Measurements from ENCODE around the gene THADA.

Gene THADA

GRCh38 chr2:43329637-43330036, 266.2 kb downstream of the THADA start:
- no peaks in the 10 kb centered on the region for H3K27me3 Mint-ChIP-seq
- H3K36me3 Mint-ChIP-seq (ENCODE audit: insufficient read depth) = no peaks in the 10 kb centered on the region
- no peak for DNase-seq
- ATAC-seq (replicated peaks) = no peak
- no peak overlapping the region for H3K27ac Mint-ChIP-seq
- H3K4me1 Mint-ChIP-seq (ENCODE audit: low read depth in 2 of 2) = no peaks in the 10 kb centered on the region
- H3K9me3 Mint-ChIP-seq = no peaks in the 10 kb centered on the region
- H3K4me3 Mint-ChIP-seq = no peak overlapping the region

DNA sequence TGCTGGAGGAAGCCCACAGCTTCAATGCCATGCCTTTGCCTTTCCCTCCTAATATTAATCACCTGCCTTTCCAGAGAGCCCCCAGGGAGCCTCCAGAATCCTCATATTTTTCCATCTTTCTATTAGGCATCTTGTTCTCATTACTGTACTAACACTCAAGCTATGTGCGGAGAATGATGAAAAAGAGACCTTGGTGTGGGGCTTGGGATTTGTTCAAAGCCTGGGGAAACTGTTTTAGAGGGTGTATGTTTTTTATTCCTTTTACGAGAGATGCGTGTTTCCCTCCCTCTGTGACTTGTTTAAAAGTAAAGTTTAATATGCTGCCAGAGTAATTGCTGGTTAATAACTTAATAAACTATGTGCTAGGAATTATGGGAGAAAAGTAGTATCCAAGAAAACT, 267.0 kb downstream of the THADA start:
- Mint-ChIP-seq H3K4me3 (no peak overlapping the region), H3K4me1 (ENCODE audit: low read depth in 2 of 2) (no peaks in the 10 kb centered on the region), H3K27ac (no peak overlapping the region), H3K27me3 (no peaks in the 10 kb centered on the region), H3K36me3 (ENCODE audit: insufficient read depth) (no peaks in the 10 kb centered on the region), H3K9me3 (no peaks in the 10 kb centered on the region)
- DNase-seq = no peak
- no peak for ATAC-seq (replicated peaks)

DNA sequence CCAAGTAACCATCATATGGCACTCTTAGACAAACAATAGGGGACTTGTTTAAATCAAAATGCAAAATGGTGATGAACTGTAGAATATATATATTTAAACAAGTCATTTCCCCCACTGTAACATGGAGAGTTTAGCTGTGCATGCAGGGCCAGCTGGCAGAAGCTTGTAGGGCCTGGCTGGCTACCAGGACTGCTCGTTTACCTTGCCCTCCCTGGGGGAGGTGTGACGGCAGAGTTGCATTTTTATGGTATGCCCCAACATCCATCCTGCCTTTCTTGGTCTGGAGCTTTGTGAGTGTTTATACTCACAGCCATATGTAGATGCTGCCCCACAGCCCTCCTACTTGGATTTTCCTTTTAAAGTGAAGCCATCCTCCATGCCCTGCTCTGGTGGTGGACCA, 267.7 kb downstream of the THADA start:
- Mint-ChIP-seq H3K27ac (no peak overlapping the region), H3K4me1 (ENCODE audit: low read depth in 2 of 2) (no peaks in the 10 kb centered on the region), H3K36me3 (ENCODE audit: insufficient read depth) (peaks cover under 1% of the 10 kb centered on the region)

GRCh38 chr2:43327119-43327518, 268.7 kb downstream of the THADA start:
- no peak overlapping the region for H3K27ac Mint-ChIP-seq
- H3K27me3 Mint-ChIP-seq = no peaks in the 10 kb centered on the region
- DNase-seq (no peak), ATAC-seq (replicated peaks) (no peak)
- no peak overlapping the region for H3K4me3 Mint-ChIP-seq
- no peaks in the 10 kb centered on the region for H3K9me3 Mint-ChIP-seq
- H3K36me3 Mint-ChIP-seq (ENCODE audit: insufficient read depth) = peaks cover 4% of the 10 kb centered on the region
- no peaks in the 10 kb centered on the region for H3K4me1 Mint-ChIP-seq (ENCODE audit: low read depth in 2 of 2)

More for the DNA sequence above, 267.7 kb downstream of the THADA start:
- no peak for DNase-seq
- no peak for ATAC-seq (replicated peaks)
- Mint-ChIP-seq H3K4me3 (no peak overlapping the region), H3K27me3 (no peaks in the 10 kb centered on the region), H3K9me3 (no peaks in the 10 kb centered on the region)

- Mint-ChIP-seq H3K27me3 (no peaks in the 10 kb centered on the region), H3K4me3 (no peak overlapping the region), H3K27ac (no peak overlapping the region), H3K9me3 (no peaks in the 10 kb centered on the region), H3K4me1 (ENCODE audit: low read depth in 2 of 2) (peaks cover 0 to 2% of the 10 kb centered on the region in 2 donors), H3K36me3 (ENCODE audit: insufficient read depth) (peaks cover 4% of the 10 kb centered on the region)
- DNase-seq (no peak), ATAC-seq (replicated peaks) (no peak)
These were observed 269.6 kb downstream of the THADA start for GRCh38 chr2:43326101-43326825.

DNA sequence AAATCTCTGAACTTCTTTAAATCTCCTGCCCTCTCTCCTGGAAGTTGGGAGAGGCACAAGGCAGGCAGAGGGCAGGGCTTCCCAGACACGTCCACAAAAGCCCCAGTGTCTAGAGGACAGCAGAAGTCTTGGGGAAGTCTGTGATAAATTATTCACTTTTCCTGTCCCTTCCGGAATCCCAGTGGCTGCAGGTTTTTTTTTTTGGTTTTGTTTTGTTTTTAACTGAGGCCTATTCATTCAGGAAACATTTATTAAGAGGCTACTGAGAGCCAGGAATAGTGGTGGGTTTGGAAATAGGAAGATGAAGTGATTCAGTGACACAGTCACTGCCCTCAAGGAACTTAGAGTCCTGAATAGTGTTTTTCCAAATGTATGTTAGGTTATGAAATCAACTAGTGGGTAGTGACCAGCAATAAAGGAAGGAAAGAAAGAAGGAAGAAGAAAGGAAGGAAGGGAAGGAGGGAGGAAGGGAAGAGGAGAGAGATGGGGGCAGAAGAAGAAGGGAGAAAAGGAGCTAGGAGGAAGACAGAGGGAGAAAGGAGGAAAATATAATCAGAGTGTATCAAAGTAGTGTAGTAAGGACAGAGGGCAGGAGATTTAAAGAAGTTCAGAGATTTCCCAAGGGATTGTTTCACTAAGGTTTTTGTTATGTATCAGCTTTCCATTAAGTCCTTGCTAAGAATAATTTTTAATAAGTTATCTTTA, 270.6 kb downstream of the THADA start:
- no peak for DNase-seq
- ATAC-seq (replicated peaks) = no peak
- peaks cover 0 to 2% of the 10 kb centered on the region in 2 donors for H3K4me1 Mint-ChIP-seq (ENCODE audit: low read depth in 2 of 2)
- no peak overlapping the region for H3K27ac Mint-ChIP-seq
- H3K9me3 Mint-ChIP-seq = no peaks in the 10 kb centered on the region
- H3K36me3 Mint-ChIP-seq (ENCODE audit: insufficient read depth) = peaks cover 6% of the 10 kb centered on the region
- no peak overlapping the region for H3K4me3 Mint-ChIP-seq
- H3K27me3 Mint-ChIP-seq = no peaks in the 10 kb centered on the region

- no peak for DNase-seq
- Mint-ChIP-seq H3K27me3 (no peaks in the 10 kb centered on the region), H3K4me3 (no peak overlapping the region), H3K27ac (no peak overlapping the region), H3K9me3 (no peaks in the 10 kb centered on the region), H3K36me3 (ENCODE audit: insufficient read depth) (peaks cover 12% of the 10 kb centered on the region), H3K4me1 (ENCODE audit: low read depth in 2 of 2) (peaks cover 0 to 2% of the 10 kb centered on the region in 2 donors)
- no peak for ATAC-seq (replicated peaks)
These were observed 271.4 kb downstream of the THADA start for GRCh38 chr2:43324259-43325106.

DNA sequence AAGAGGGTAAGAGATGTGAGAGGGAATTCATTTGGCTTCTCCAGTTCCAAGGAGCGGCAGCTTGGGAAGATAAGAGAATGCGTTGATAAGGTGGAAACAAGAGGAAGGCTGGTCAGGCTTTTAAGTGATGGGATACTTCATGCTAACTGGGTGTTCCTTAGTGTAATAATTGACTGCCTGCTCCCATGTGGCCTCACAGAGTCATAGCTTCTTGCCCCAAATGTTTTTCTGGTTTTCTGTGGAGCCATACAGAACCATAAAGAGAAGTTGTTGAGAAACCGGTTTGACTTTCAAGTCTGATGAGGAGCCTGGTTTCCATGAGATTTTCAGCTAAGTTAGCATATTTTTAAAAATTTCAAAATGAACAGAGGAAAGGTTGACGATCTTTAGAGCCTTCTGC, 272.0 kb downstream of the THADA start:
- H3K9me3 Mint-ChIP-seq = no peaks in the 10 kb centered on the region
- H3K4me3 Mint-ChIP-seq = no peak overlapping the region
- no peak overlapping the region for H3K27ac Mint-ChIP-seq
- peaks cover 0 to 2% of the 10 kb centered on the region in 2 donors for H3K4me1 Mint-ChIP-seq (ENCODE audit: low read depth in 2 of 2)
- DNase-seq (no peak), ATAC-seq (replicated peaks) (no peak)
- peaks cover 12% of the 10 kb centered on the region for H3K36me3 Mint-ChIP-seq (ENCODE audit: insufficient read depth)
- no peaks in the 10 kb centered on the region for H3K27me3 Mint-ChIP-seq

- H3K36me3 Mint-ChIP-seq (ENCODE audit: insufficient read depth) = peaks cover 12% of the 10 kb centered on the region
These were observed 274.4 kb downstream of the THADA start for GRCh38 chr2:43321446-43321845.

DNA sequence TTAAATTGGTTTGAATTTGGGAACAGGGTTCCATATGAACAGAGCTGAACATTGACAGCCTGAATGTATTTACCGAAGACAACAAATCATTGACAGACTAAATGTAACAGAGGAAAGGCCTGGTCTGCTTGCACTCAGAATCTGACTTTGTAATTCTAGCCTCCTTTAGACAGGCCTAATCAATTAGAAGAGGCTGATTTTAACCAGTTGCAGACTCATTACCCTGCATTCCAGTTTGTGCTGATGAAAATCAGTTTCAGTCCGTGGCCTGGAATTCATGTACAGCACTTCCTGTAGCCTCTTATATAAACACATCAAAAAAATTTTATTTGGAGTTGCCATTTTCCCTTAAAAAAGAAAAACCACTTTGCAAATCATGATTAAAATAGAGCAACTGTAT, 276.3 kb downstream of the THADA start:
- ATAC-seq (replicated peaks) (no peak), DNase-seq (no peak)
- Mint-ChIP-seq H3K36me3 (ENCODE audit: insufficient read depth) (peaks cover 12% of the 10 kb centered on the region), H3K4me1 (ENCODE audit: low read depth in 2 of 2) (peaks cover 2 to 9% of the 10 kb centered on the region in 2 donors), H3K4me3 (no peak overlapping the region), H3K9me3 (no peaks in the 10 kb centered on the region), H3K27me3 (no peaks in the 10 kb centered on the region), H3K27ac (no peak overlapping the region)

More at GRCh38 chr2:43321446-43321845, 274.4 kb downstream of the THADA start:
- Mint-ChIP-seq H3K27me3 (no peaks in the 10 kb centered on the region), H3K4me3 (no peak overlapping the region), H3K27ac (no peak overlapping the region), H3K4me1 (ENCODE audit: low read depth in 2 of 2) (peaks cover 2% of the 10 kb centered on the region in 2 donors), H3K9me3 (no peaks in the 10 kb centered on the region)
- DNase-seq (no peak), ATAC-seq (replicated peaks) (no peak)

DNA sequence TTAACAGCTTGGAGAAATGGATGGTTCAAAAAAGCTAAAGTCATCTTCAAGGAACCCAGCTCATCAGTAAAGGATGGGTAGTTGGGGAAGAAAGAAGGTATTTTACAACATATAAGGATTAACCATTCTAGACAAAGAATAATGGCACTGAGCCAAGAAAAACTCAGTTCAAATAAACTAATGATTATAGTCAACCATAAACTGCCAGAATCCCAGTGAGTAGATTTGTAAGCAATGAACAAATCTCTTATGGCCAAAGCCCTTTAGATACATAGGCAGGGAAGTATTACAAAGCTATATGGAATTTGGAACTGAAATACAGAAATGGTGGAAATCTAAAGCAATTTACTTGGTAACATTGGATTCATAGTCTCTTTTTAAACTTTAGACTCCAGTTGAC, 277.0 kb downstream of the THADA start:
- DNase-seq = no peak
- no peak for ATAC-seq (replicated peaks)
- Mint-ChIP-seq H3K4me3 (no peak overlapping the region), H3K36me3 (ENCODE audit: insufficient read depth) (peaks cover 14% of the 10 kb centered on the region), H3K9me3 (no peaks in the 10 kb centered on the region), H3K27me3 (no peaks in the 10 kb centered on the region), H3K27ac (no peak overlapping the region), H3K4me1 (ENCODE audit: low read depth in 2 of 2) (peaks cover 2 to 9% of the 10 kb centered on the region in 2 donors)

GRCh38 chr2:43317680-43318079, 278.2 kb downstream of the THADA start:
- Mint-ChIP-seq H3K27me3 (no peaks in the 10 kb centered on the region), H3K9me3 (no peaks in the 10 kb centered on the region), H3K36me3 (ENCODE audit: insufficient read depth) (peaks cover 10% of the 10 kb centered on the region), H3K4me3 (no peak overlapping the region), H3K4me1 (ENCODE audit: low read depth in 2 of 2) (peaks cover 2 to 9% of the 10 kb centered on the region in 2 donors), H3K27ac (no peak overlapping the region)
- DNase-seq = no peak
- ATAC-seq (replicated peaks) = no peak

DNA sequence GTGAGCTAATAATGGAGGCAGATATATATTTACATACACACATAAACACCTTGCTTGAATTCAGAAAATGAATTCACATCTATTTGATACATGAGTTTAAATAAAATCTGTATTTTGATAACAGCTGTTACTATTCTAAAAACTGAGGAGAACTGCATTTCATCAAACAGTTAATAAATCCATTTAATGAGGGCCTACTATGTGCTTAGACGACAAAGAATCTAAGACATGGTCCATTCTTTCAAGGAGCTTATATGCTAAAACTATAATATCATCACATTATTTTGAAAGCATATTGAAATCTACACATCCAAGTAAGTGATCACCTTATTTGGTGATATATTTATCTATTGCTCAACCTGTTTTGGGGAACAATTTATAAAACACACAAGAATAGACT, 278.6 kb downstream of the THADA start:
- peaks cover 2 to 9% of the 10 kb centered on the region in 2 donors for H3K4me1 Mint-ChIP-seq (ENCODE audit: low read depth in 2 of 2)
- no peaks in the 10 kb centered on the region for H3K27me3 Mint-ChIP-seq
- peaks cover 10% of the 10 kb centered on the region for H3K36me3 Mint-ChIP-seq (ENCODE audit: insufficient read depth)
- no peak overlapping the region for H3K27ac Mint-ChIP-seq
- ATAC-seq (replicated peaks) (no peak), DNase-seq (no peak)
- H3K9me3 Mint-ChIP-seq = no peaks in the 10 kb centered on the region
- no peak overlapping the region for H3K4me3 Mint-ChIP-seq
